Activated naive CD4-positive, alpha-beta T cell treated with anti-CD3 and anti-CD28 coated beads for 36 hours (primary cell): ENCODE results near the gene CGB7. TPM values are rescaled to one million over a fixed set of nuclear protein-coding genes. Genes with fewer than 3 reads are reported as not detected.

Experiments
- CTCF ChIA-PET: fragments of 350-600 bp; sonication (Branson Sonifier 250); formaldehyde crosslinking; loops from one replicate; lab custom pipeline; 2021; ENCODE audit warnings: antibody characterized with exemption; lab: Charles Lee
- DNase-seq: peaks from one replicate; pipeline ENCODE4 v3.0.0-alpha.2; 2020
- H3K27ac Mint-ChIP-seq: one replicate; pipeline ENCODE4 v1.8.0; 2021; ENCODE audit warnings: mild to moderate bottlenecking, mixed read lengths
- H3K27me3 Mint-ChIP-seq: one replicate; pipeline ENCODE4 v1.8.0; 2021; ENCODE audit warnings: low read depth, mixed read lengths
- H3K36me3 Mint-ChIP-seq: one replicate; pipeline ENCODE4 v1.8.0; 2021; ENCODE audit warnings: low read depth, mixed read lengths
- H3K4me1 Mint-ChIP-seq: one replicate; pipeline ENCODE4 v1.8.0; 2021; ENCODE audit warnings: low read depth, mixed read lengths
- H3K4me3 Mint-ChIP-seq: one replicate; pipeline ENCODE4 v1.8.0; 2021; ENCODE audit warnings: mild to moderate bottlenecking, moderate library complexity, mixed read lengths
- H3K9me3 Mint-ChIP-seq: one replicate; pipeline ENCODE4 v1.8.0; 2021; ENCODE audit warnings: mixed read lengths
- intact Hi-C: fragments of 100-400 bp; cut with micrococcal nuclease; formaldehyde crosslinking; loops from one replicate; pipeline ENCODE4 v1.15.1; 2023
- total RNA-seq, 2 experiments: library from RNA; stranded (reverse); gene quantifications; one replicate each; pipeline ENCODE4 v1.2.3, GENCODE V29; 2021

Gene CGB7
- total RNA-seq, 2 experiments from 2014 or later: not detected

GRCh38 chr19:49017666-49018351 lies 39.7 kb downstream of the CGB7 start:
- Mint-ChIP-seq H3K9me3 (no peaks in the 10 kb centered on the region), H3K27me3 (peaks cover 8% of the 10 kb centered on the region), H3K4me1 (peaks cover 27% of the 10 kb centered on the region), H3K36me3 (peaks cover 3% of the 10 kb centered on the region), H3K4me3 (peak overlapping the region; percentile 74), H3K27ac (no peak overlapping the region)
- peak; percentile 64 for DNase-seq
- intact Hi-C loops: loop anchor here (2.0 kb wide), 1 partner anchor 25 kb away; the partner anchor contains the start of genes GYS1 and RUVBL2
- CTCF ChIA-PET: interaction anchor here (0.9 to 4.8 kb wide), 5 partner anchors 12 to 24 kb away, joined by 3 to 22 read pairs (median 4); partner anchors contain the start of genes CGB2, GYS1 and RUVBL2

- Mint-ChIP-seq H3K27me3 (peaks cover 8% of the 10 kb centered on the region), H3K27ac (no peak within 1 kb of the TSS), H3K36me3 (peaks cover 6% of the 10 kb centered on the region), H3K4me3 (peak within 1 kb of the TSS; percentile 74), H3K9me3 (no peaks in the 10 kb centered on the region), H3K4me1 (peaks cover 27% of the 10 kb centered on the region)
- CTCF ChIA-PET: interaction anchor here (0.7 to 4.8 kb wide), 3 partner anchors 17 to 234 kb away, joined by 3 to 22 read pairs (median 4); partner anchors contain the start of genes GYS1 and RUVBL2
- intact Hi-C loops: no loop called here
- no peak for DNase-seq
Observed at GRCh38 chr19:49017041-49017665, 40.4 kb downstream of the CGB7 start, which contains the start of gene LHB. Gene LHB (minus strand): TSS chr19:49017091. CDS start chr19:49017081, 10 bp downstream.

- Mint-ChIP-seq H3K27ac (no peak overlapping the region), H3K9me3 (no peaks in the 10 kb centered on the region), H3K4me3 (no peak overlapping the region), H3K4me1 (peaks cover 27% of the 10 kb centered on the region), H3K27me3 (peaks cover 8% of the 10 kb centered on the region), H3K36me3 (peaks cover 8% of the 10 kb centered on the region)
- intact Hi-C loops: no loop called here
- CTCF ChIA-PET: interaction anchor here (0.6 to 0.7 kb wide), 2 partner anchors 209 to 233 kb away, joined by 3 read pairs; no protein-coding TSS in a partner anchor
- DNase-seq: no peak
Observed at GRCh38 chr19:49016067-49016839, 41.3 kb downstream of the CGB7 start.

GRCh38 chr19:49014870-49015255 lies 42.7 kb downstream of the CGB7 start:
- Mint-ChIP-seq H3K4me1 (peaks cover 19% of the 10 kb centered on the region), H3K27ac (no peak overlapping the region), H3K27me3 (peaks cover 8% of the 10 kb centered on the region), H3K4me3 (no peak overlapping the region), H3K9me3 (no peaks in the 10 kb centered on the region), H3K36me3 (peaks cover 13% of the 10 kb centered on the region)
- DNase-seq: no peak
- intact Hi-C loops: no loop called here
- CTCF ChIA-PET: no interaction called here

- CTCF ChIA-PET: interaction anchor here (0.7 to 2.2 kb wide), 3 partner anchors 11 to 16 kb away, joined by 3 to 12 read pairs (median 6); no protein-coding TSS in a partner anchor
- H3K4me3 Mint-ChIP-seq: no peak overlapping the region
- intact Hi-C loops: no loop called here
- H3K9me3 Mint-ChIP-seq: no peaks in the 10 kb centered on the region
- H3K27ac Mint-ChIP-seq: no peak overlapping the region
- peaks cover 17% of the 10 kb centered on the region for H3K4me1 Mint-ChIP-seq
- peaks cover 17% of the 10 kb centered on the region for H3K36me3 Mint-ChIP-seq
- H3K27me3 Mint-ChIP-seq: peaks cover 7% of the 10 kb centered on the region
- no peak for DNase-seq
Observed at GRCh38 chr19:49014123-49014869, 43.3 kb downstream of the CGB7 start.

- intact Hi-C loops: no loop called here
- Mint-ChIP-seq H3K9me3 (no peaks in the 10 kb centered on the region), H3K4me1 (no peaks in the 10 kb centered on the region), H3K27ac (no peak overlapping the region), H3K27me3 (no peaks in the 10 kb centered on the region), H3K36me3 (peaks cover 22% of the 10 kb centered on the region), H3K4me3 (no peak overlapping the region)
- DNase-seq: no peak
- CTCF ChIA-PET: no interaction called here
Observed at GRCh38 chr19:49011194-49011593, 46.4 kb downstream of the CGB7 start.

GRCh38 chr19:49010453-49010852 lies 47.1 kb downstream of the CGB7 start:
- Mint-ChIP-seq H3K9me3 (no peaks in the 10 kb centered on the region), H3K4me1 (no peaks in the 10 kb centered on the region), H3K4me3 (no peak overlapping the region), H3K36me3 (peaks cover 19% of the 10 kb centered on the region), H3K27me3 (no peaks in the 10 kb centered on the region), H3K27ac (no peak overlapping the region)
- DNase-seq: no peak
- CTCF ChIA-PET: no interaction called here
- intact Hi-C loops: no loop called here

GRCh38 chr19:49009828-49010227 lies 47.7 kb downstream of the CGB7 start:
- CTCF ChIA-PET: no interaction called here
- Mint-ChIP-seq H3K27me3 (no peaks in the 10 kb centered on the region), H3K36me3 (peaks cover 22% of the 10 kb centered on the region), H3K4me3 (no peak overlapping the region), H3K4me1 (no peaks in the 10 kb centered on the region), H3K9me3 (no peaks in the 10 kb centered on the region), H3K27ac (no peak overlapping the region)
- intact Hi-C loops: no loop called here
- no peak for DNase-seq

GRCh38 chr19:49006905-49007304 lies 50.6 kb downstream of the CGB7 start:
- Mint-ChIP-seq H3K27me3 (no peaks in the 10 kb centered on the region), H3K9me3 (no peaks in the 10 kb centered on the region), H3K36me3 (peaks cover 36% of the 10 kb centered on the region), H3K4me3 (no peak overlapping the region), H3K4me1 (no peaks in the 10 kb centered on the region), H3K27ac (no peak overlapping the region)
- intact Hi-C loops: no loop called here
- CTCF ChIA-PET: no interaction called here
- DNase-seq: no peak

- no peak overlapping the region for H3K4me3 Mint-ChIP-seq
- intact Hi-C loops: no loop called here
- H3K27ac Mint-ChIP-seq: no peak overlapping the region
- H3K27me3 Mint-ChIP-seq: no peaks in the 10 kb centered on the region
- CTCF ChIA-PET: interaction anchor here (1.3 kb wide), 1 partner anchor 13 kb away, joined by 3 read pairs; no protein-coding TSS in a partner anchor
- H3K4me1 Mint-ChIP-seq: no peaks in the 10 kb centered on the region
- DNase-seq: no peak
- H3K36me3 Mint-ChIP-seq: peaks cover 33% of the 10 kb centered on the region
- H3K9me3 Mint-ChIP-seq: no peaks in the 10 kb centered on the region
Observed at GRCh38 chr19:49004964-49005614, 52.5 kb downstream of the CGB7 start.
